Smooth muscle cell (in vitro differentiated cells): ENCODE measurements around the gene ZNF296. TPM values are rescaled to one million over a fixed set of nuclear protein-coding genes. Genes with fewer than 3 reads are reported as not detected.

Source experiments
- DNase-seq: peaks from one replicate; lab custom pipeline; 2025; ENCODE audit not compliant: unreplicated experiment; lab: John Stamatoyannopoulos, UW
- H2AFZ ChIP-seq: fragments of 200-600 bp; sonication (generic); 2 replicates; pipeline ENCODE4 v1.6.0; 2016; ENCODE audit warnings: antibody characterized with exemption, low read depth, mild to moderate bottlenecking
- H3F3A ChIP-seq: fragments of 200-600 bp; sonication (generic); 2 replicates; pipeline ENCODE4 v1.6.0; 2017; ENCODE audit warnings: antibody characterized with exemption, low read depth
- H3K27ac ChIP-seq: fragments of 200-600 bp; sonication (generic); 2 replicates; pipeline ENCODE4 v1.5.1; 2016; ENCODE audit warnings: low read depth, mild to moderate bottlenecking
- H3K27me3 ChIP-seq: fragments of 200-600 bp; sonication (generic); 2 replicates; pipeline ENCODE4 v1.6.1; 2016; ENCODE audit warnings: low read depth, mild to moderate bottlenecking
- H3K36me3 ChIP-seq: fragments of 200-600 bp; sonication (generic); 2 replicates; pipeline ENCODE4 v1.5.1; 2016; ENCODE audit warnings: low read depth
- H3K4me1 ChIP-seq: fragments of 200-600 bp; sonication (generic); 2 replicates; pipeline ENCODE4 v1.5.1; 2016; ENCODE audit warnings: low read depth
- H3K4me2 ChIP-seq: fragments of 200-600 bp; sonication (generic); 2 replicates; pipeline ENCODE4 v1.6.0; 2016; ENCODE audit warnings: mild to moderate bottlenecking
- H3K4me3 ChIP-seq: fragments of 200-600 bp; sonication (generic); 2 replicates; pipeline ENCODE4 v1.5.1; 2016; ENCODE audit warnings: mild to moderate bottlenecking
- H3K79me2 ChIP-seq: fragments of 200-600 bp; sonication (generic); 2 replicates; pipeline ENCODE4 v1.6.0; 2016; ENCODE audit warnings: low read depth, mild to moderate bottlenecking
- H3K9ac ChIP-seq: fragments of 200-600 bp; sonication (generic); 2 replicates; pipeline ENCODE4 v1.6.0; 2016; ENCODE audit warnings: low read depth
- H3K9me3 ChIP-seq: fragments of 200-600 bp; sonication (generic); replicated peaks from 2 replicates; pipeline ENCODE4 v1.5.1; 2016; ENCODE audit warnings: low read depth
- H4K20me1 ChIP-seq: fragments of 200-600 bp; sonication (generic); 2 replicates; pipeline ENCODE4 v1.6.0; 2016; ENCODE audit warnings: low read depth
- CTCF ChIP-seq: fragments of 200-600 bp; sonication (generic); IDR thresholded peaks from 2 replicates; pipeline ENCODE4 v1.5.1; 2017; ENCODE audit warnings: borderline replicate concordance, mild to moderate bottlenecking, antibody characterized with exemption; ENCODE audit not compliant: insufficient read depth, poor library complexity, severe bottlenecking
- WGBS: methylation state at CpG from one replicate; pipeline ENCODE4 v1.1.7; 2016; ENCODE audit warnings: low lambda C conversion rate; 5-methylcytosine and 5-hydroxymethylcytosine counted together
- polyA plus RNA-seq: library from polyadenylated mRNA; unstranded; fragments of >200 nt; fragmentation: Nextera tagmentation; extraction: Ambion mirVana; gene quantifications from 2 replicates; pipeline ENCODE4 v1.2.1, GENCODE V29; 2016
- total RNA-seq: library from RNA; depleted of rRNA; stranded (reverse); fragments of >200 nt; gene quantifications from 2 replicates; pipeline ENCODE4 v1.2.3, GENCODE V29; 2014

The ZNF296 gene
- total and polyA plus RNA-seq, 2 experiments from 2014 or later = 0.21 to 1.1 TPM

GRCh38 chr19:45059258-45059965 lies 16.9 kb downstream of the ZNF296 start:
- Histone ChIP-seq H3F3A (no peaks in the 10 kb centered on the region), H3K36me3 (no peaks in the 10 kb centered on the region), H2AFZ (no peak overlapping the region), H3K27me3 (no peaks in the 10 kb centered on the region), H3K4me1 (no peaks in the 10 kb centered on the region), H3K27ac (no peak overlapping the region), H3K9me3 (no peaks in the 10 kb centered on the region), H4K20me1 (peaks cover 43% of the 10 kb centered on the region), H3K79me2 (no peaks in the 10 kb centered on the region), H3K4me2 (no peak overlapping the region), H3K4me3 (no peak overlapping the region), H3K9ac (no peak overlapping the region)
- 79% methylated on average over 16 of the region's 16 CpGs for WGBS
- peak; percentile 82 for TF ChIP-seq CTCF
- DNase-seq = peak; percentile 20

- H4K20me1 ChIP-seq = peaks cover 50% of the 10 kb centered on the region
- H3F3A ChIP-seq = no peaks in the 10 kb centered on the region
- no peak overlapping the region for H3K4me3 ChIP-seq
- peaks cover 4% of the 10 kb centered on the region for H3K36me3 ChIP-seq
- no peak overlapping the region for H3K27ac ChIP-seq
- peaks cover 4% of the 10 kb centered on the region for H3K79me2 ChIP-seq
- H3K4me2 ChIP-seq = no peak overlapping the region
- no peaks in the 10 kb centered on the region for H3K4me1 ChIP-seq
- no peak overlapping the region for H3K9ac ChIP-seq
- H2AFZ ChIP-seq = no peak overlapping the region
- no peaks in the 10 kb centered on the region for H3K9me3 ChIP-seq
- WGBS = 93% methylated on average over 8 of the region's 14 CpGs
- no peak for TF ChIP-seq CTCF
- no peaks in the 10 kb centered on the region for H3K27me3 ChIP-seq
- no peak for DNase-seq
Observed at GRCh38 chr19:45058622-45059159, 17.6 kb downstream of the ZNF296 start.

GRCh38 chr19:45057444-45057843 lies 18.8 kb downstream of the ZNF296 start:
- H3K4me3 ChIP-seq = no peak overlapping the region
- peaks cover 8% of the 10 kb centered on the region for H3K79me2 ChIP-seq
- H3K9me3 ChIP-seq = no peaks in the 10 kb centered on the region
- H4K20me1 ChIP-seq = peaks cover 61% of the 10 kb centered on the region
- 97% methylated on average over 9 of the region's 9 CpGs for WGBS
- no peak overlapping the region for H3K27ac ChIP-seq
- H3K27me3 ChIP-seq = no peaks in the 10 kb centered on the region
- no peaks in the 10 kb centered on the region for H3K4me1 ChIP-seq
- no peak for DNase-seq
- H3K9ac ChIP-seq = no peak overlapping the region
- no peak for TF ChIP-seq CTCF
- H3K36me3 ChIP-seq = peaks cover 4% of the 10 kb centered on the region
- no peak overlapping the region for H3K4me2 ChIP-seq
- H3F3A ChIP-seq = no peaks in the 10 kb centered on the region
- no peak overlapping the region for H2AFZ ChIP-seq

- H3K27me3 ChIP-seq = no peaks in the 10 kb centered on the region
- peaks cover 14% of the 10 kb centered on the region for H3K79me2 ChIP-seq
- no peak overlapping the region for H3K4me3 ChIP-seq
- no peaks in the 10 kb centered on the region for H3K4me1 ChIP-seq
- no peak overlapping the region for H3K27ac ChIP-seq
- no peak overlapping the region for H3K9ac ChIP-seq
- no peak overlapping the region for H2AFZ ChIP-seq
- WGBS = 97% methylated on average over 8 of the region's 8 CpGs
- H3K9me3 ChIP-seq = no peaks in the 10 kb centered on the region
- H3K4me2 ChIP-seq = no peak overlapping the region
- DNase-seq = no peak
- peaks cover 67% of the 10 kb centered on the region for H4K20me1 ChIP-seq
- no peak for TF ChIP-seq CTCF
- peaks cover 4% of the 10 kb centered on the region for H3K36me3 ChIP-seq
- no peaks in the 10 kb centered on the region for H3F3A ChIP-seq
Observed at GRCh38 chr19:45056831-45057230, 19.4 kb downstream of the ZNF296 start.
